MCF 10A (cell line): ENCODE results near the gene DLG2. TPM values are rescaled to one million over a fixed set of nuclear protein-coding genes. Genes with fewer than 3 reads are reported as not detected.

Experiments used
- BruUV-seq: library from RNA; stranded (reverse); fragments of 400-500 nt; replicated peaks from 2 replicates; lab custom pipeline; 2021; lab: Mats Ljungman, UMichigan
- CTCF ChIA-PET: fragments of 300-600 bp; sonication (Branson Sonifier 250); formaldehyde crosslinking; extraction: SDS; loops from one replicate; lab custom pipeline; 2021; ENCODE audit warnings: antibody characterized with exemption, inconsistent platforms; lab: Yijun Ruan, JAX
- POLR2A ChIA-PET: fragments of 300-600, 350-650 bp; sonication (Branson Sonifier 250); formaldehyde crosslinking; extraction: SDS; loops from one replicate; lab custom pipeline; 2020; ENCODE audit warnings: antibody characterized with exemption, inconsistent platforms; lab: Yijun Ruan, JAX
- DNase-seq: peaks from one replicate; pipeline ENCODE4 v3.0.0-alpha.2; 2018; ENCODE audit not compliant: unreplicated experiment
- H3K27ac Mint-ChIP-seq: one replicate; pipeline ENCODE4 v1.8.0; 2022; ENCODE audit warnings: mild to moderate bottlenecking, low read depth, mixed read lengths; ENCODE audit not compliant: unreplicated experiment
- H3K27me3 Mint-ChIP-seq: one replicate; pipeline ENCODE4 v1.8.0; 2022; ENCODE audit warnings: mixed read lengths; ENCODE audit not compliant: insufficient read depth, unreplicated experiment
- H3K36me3 Mint-ChIP-seq: one replicate; pipeline ENCODE4 v1.8.0; 2022; ENCODE audit warnings: mild to moderate bottlenecking, moderate library complexity, mixed read lengths; ENCODE audit not compliant: insufficient read depth, unreplicated experiment
- H3K4me1 Mint-ChIP-seq: one replicate; pipeline ENCODE4 v1.8.0; 2022; ENCODE audit warnings: mixed read lengths; ENCODE audit not compliant: insufficient read depth, unreplicated experiment
- H3K4me3 Mint-ChIP-seq: one replicate; pipeline ENCODE4 v1.8.0; 2022; ENCODE audit warnings: mild to moderate bottlenecking, moderate library complexity, mixed read lengths; ENCODE audit not compliant: unreplicated experiment
- H3K9me3 Mint-ChIP-seq: one replicate; pipeline ENCODE4 v1.8.0; 2022; ENCODE audit warnings: mixed read lengths; ENCODE audit not compliant: unreplicated experiment
- intact Hi-C: fragments of 100-400 bp; cut with micrococcal nuclease; formaldehyde crosslinking; loops from 2 replicates; pipeline ENCODE4 v1.14.1; 2022
- total RNA-seq: library from RNA; stranded (reverse); gene quantifications from 2 replicates; pipeline ENCODE4 v1.2.3, GENCODE V29; 2022
- TF ChIP-seq, protein P1 (sequence below): fragments of 200-600 bp; IDR thresholded peaks from one replicate; pipeline ENCODE4 v1.8.0; 2022; ENCODE audit warnings: antibody characterized with exemption, mild to moderate bottlenecking; ENCODE audit not compliant: unreplicated experiment

Gene DLG2
- total RNA-seq, 1 experiment from 2014 or later = 0.26 TPM

DNA sequence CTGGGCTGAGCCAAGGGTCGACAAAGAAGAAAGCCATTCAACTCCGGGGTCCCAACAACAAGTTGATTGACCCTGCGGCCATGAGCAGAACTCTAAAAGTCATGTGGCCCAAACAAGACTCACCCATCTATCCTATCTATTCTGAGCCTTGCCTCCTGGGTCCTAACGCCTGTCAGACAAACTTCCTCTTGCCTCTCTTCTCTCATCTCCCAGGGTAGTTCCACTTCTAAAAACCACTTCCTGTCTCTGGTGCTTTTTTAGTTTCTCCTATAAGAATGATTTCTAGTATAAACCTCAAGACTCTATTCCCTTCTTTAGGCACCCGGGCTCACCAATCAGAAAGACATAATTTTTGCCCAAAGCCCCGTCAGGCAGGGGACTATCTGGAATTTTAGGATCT, 530.2 kb downstream of the DLG2 start:
- H3K4me3 Mint-ChIP-seq = no peak overlapping the region
- BruUV-seq = no TSS peak
- CTCF ChIA-PET = no interaction called here
- H3K27ac Mint-ChIP-seq = no peak overlapping the region
- peaks cover 20% of the 10 kb centered on the region for H3K27me3 Mint-ChIP-seq
- POLR2A ChIA-PET = no interaction called here
- DNase-seq = no peak
- H3K4me1 Mint-ChIP-seq = no peaks in the 10 kb centered on the region
- TF ChIP-seq, protein P1, sequence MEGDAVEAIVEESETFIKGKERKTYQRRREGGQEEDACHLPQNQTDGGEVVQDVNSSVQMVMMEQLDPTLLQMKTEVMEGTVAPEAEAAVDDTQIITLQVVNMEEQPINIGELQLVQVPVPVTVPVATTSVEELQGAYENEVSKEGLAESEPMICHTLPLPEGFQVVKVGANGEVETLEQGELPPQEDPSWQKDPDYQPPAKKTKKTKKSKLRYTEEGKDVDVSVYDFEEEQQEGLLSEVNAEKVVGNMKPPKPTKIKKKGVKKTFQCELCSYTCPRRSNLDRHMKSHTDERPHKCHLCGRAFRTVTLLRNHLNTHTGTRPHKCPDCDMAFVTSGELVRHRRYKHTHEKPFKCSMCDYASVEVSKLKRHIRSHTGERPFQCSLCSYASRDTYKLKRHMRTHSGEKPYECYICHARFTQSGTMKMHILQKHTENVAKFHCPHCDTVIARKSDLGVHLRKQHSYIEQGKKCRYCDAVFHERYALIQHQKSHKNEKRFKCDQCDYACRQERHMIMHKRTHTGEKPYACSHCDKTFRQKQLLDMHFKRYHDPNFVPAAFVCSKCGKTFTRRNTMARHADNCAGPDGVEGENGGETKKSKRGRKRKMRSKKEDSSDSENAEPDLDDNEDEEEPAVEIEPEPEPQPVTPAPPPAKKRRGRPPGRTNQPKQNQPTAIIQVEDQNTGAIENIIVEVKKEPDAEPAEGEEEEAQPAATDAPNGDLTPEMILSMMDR = no peak
- no peaks in the 10 kb centered on the region for H3K36me3 Mint-ChIP-seq
- intact Hi-C loops = no loop called here
- H3K9me3 Mint-ChIP-seq = peaks cover under 1% of the 10 kb centered on the region

DNA sequence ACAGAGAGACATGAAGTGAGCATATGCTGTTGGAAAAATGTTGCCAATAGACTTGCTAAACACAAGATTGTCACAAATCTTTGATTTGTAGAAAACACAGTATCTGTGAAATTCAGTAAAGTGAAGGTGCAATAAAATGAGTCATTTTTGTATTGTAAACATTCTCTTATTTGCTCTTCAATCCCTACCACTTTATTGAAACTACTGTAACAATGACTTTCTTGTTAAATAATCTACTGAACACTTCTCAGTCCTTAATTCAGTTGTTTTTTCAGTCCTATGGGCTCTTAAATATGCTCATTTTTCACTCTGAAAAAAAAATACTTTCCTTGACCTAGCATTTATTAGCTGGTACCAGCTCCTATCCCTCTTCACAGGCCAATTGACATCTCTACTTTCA, 531.9 kb downstream of the DLG2 start:
- TF ChIP-seq, protein P1 = no peak
- H3K4me3 Mint-ChIP-seq = no peak overlapping the region
- DNase-seq = no peak
- no peak overlapping the region for H3K27ac Mint-ChIP-seq
- BruUV-seq = no TSS peak
- ChIA-PET CTCF (no interaction called here), POLR2A (no interaction called here)
- intact Hi-C loops = no loop called here
- H3K4me1 Mint-ChIP-seq = no peaks in the 10 kb centered on the region
- H3K36me3 Mint-ChIP-seq = no peaks in the 10 kb centered on the region
- H3K27me3 Mint-ChIP-seq = peaks cover 20% of the 10 kb centered on the region
- peaks cover 9% of the 10 kb centered on the region for H3K9me3 Mint-ChIP-seq

DNA sequence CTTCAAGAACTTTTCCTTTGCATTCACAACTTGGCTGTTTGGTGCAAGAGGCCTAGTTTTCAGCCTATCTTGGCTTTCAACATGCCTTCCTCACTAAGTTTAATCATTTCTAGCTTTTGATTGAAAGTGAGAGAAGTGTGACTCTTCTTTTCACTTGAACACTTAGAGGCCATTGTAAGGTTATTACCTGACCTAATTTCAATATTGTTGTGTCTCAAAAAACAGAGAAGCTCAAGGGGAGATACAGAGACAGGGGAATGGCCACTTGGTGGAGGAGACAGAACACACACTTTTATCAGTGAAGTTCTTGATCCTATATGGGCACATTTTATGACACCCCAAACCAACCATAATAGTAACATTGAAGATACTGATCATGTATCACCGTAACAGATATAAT, 532.3 kb downstream of the DLG2 start:
- CTCF ChIA-PET = no interaction called here
- Mint-ChIP-seq H3K4me3 (no peak overlapping the region), H3K27me3 (peaks cover 20% of the 10 kb centered on the region), H3K27ac (no peak overlapping the region), H3K36me3 (no peaks in the 10 kb centered on the region), H3K9me3 (peaks cover 13% of the 10 kb centered on the region), H3K4me1 (no peaks in the 10 kb centered on the region)
- TF ChIP-seq, protein P1 = no peak
- POLR2A ChIA-PET = no interaction called here
- no peak for DNase-seq
- intact Hi-C loops = no loop called here
- no TSS peak for BruUV-seq

DNA sequence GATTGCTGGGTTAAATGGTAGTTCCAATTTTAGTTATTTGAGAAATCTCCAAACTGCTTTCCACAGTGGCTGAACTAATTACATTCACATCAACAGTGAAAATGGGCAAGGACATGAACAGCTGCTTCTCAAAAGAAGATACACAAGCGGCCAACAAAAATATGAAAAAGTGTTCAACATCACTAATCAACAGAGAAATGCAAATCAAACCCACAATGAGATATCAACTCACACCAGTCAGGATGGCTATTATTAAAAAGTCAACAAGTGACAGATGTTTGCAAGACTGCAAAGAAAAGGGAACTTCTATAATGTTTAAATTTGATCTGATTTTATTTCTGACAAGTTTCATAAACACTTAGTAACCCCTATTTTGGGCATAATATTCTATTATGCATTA, 537.5 kb downstream of the DLG2 start:
- Mint-ChIP-seq H3K4me3 (no peak overlapping the region), H3K9me3 (peaks cover 13% of the 10 kb centered on the region), H3K27me3 (no peaks in the 10 kb centered on the region), H3K4me1 (no peaks in the 10 kb centered on the region), H3K27ac (no peak overlapping the region), H3K36me3 (no peaks in the 10 kb centered on the region)
- ChIA-PET CTCF (no interaction called here), POLR2A (no interaction called here)
- BruUV-seq = no TSS peak
- TF ChIP-seq, protein P1 = no peak
- intact Hi-C loops = no loop called here
- no peak for DNase-seq
